Sigmoid colon (tissue), 3 donors: ENCODE measurements around the gene PAPPA.

ENCODE experiments used
- POLR2A ChIP-seq, 2 donors: fragments of 450-650 bp; IDR thresholded peaks; one replicate each; pipeline ENCODE4 v1.6.1; 2016; ENCODE audit warnings: antibody characterized with exemption in 2 of 2, mild to moderate bottlenecking in 2 of 2, moderate library complexity in 2 of 2
- TF ChIP-seq, protein P1 (sequence below), 4 experiments: fragments of 450-650 bp in 3 of 4; fragments of 200-600 bp in 1 of 4; IDR thresholded peaks; one replicate each; pipeline ENCODE4 v1.5.1; 2016 to 2019; ENCODE audit warnings: antibody characterized with exemption in 4 of 4, mild to moderate bottlenecking in 3 of 4, moderate library complexity in 2 of 4

GRCh38 chr9:116152941-116153764 lies 438 bp upstream of the PAPPA start:
- TF ChIP-seq, protein P1, sequence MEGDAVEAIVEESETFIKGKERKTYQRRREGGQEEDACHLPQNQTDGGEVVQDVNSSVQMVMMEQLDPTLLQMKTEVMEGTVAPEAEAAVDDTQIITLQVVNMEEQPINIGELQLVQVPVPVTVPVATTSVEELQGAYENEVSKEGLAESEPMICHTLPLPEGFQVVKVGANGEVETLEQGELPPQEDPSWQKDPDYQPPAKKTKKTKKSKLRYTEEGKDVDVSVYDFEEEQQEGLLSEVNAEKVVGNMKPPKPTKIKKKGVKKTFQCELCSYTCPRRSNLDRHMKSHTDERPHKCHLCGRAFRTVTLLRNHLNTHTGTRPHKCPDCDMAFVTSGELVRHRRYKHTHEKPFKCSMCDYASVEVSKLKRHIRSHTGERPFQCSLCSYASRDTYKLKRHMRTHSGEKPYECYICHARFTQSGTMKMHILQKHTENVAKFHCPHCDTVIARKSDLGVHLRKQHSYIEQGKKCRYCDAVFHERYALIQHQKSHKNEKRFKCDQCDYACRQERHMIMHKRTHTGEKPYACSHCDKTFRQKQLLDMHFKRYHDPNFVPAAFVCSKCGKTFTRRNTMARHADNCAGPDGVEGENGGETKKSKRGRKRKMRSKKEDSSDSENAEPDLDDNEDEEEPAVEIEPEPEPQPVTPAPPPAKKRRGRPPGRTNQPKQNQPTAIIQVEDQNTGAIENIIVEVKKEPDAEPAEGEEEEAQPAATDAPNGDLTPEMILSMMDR (IDR thresholded peaks at IDR 0.05) = no peak
- no peak for TF ChIP-seq POLR2A (IDR thresholded peaks at IDR 0.05)
